Pericardium fibroblast (primary cell): Measurements from ENCODE around the gene CBARP. TPM values are rescaled to one million over a fixed set of nuclear protein-coding genes. Genes with fewer than 3 reads are reported as not detected.

Source experiments
- total RNA-seq: library from RNA; depleted of rRNA; stranded (reverse); fragments of >200 nt; gene quantifications from 2 replicates; pipeline ENCODE4 v1.2.3, GENCODE V29; 2015

Gene CBARP
- total RNA-seq, result 3.3 and 5.3 TPM in 2 replicates

GRCh38 chr19:1237754-1238368 lies at the start of gene CBARP:
TSS of gene CBARP (minus strand) at chr19:1238005. CDS start at chr19:1236100, 1,905 bp downstream.

GRCh38 chr19:1285737-1286360 lies 48.0 kb upstream of the CBARP start, which contains the start of gene EFNA2:
TSS of gene EFNA2 (plus strand) at chr19:1285873. CDS start at chr19:1286169, 296 bp downstream.

GRCh38 chr19:1275260-1275975 lies 37.6 kb upstream of the CBARP start, which contains the start of gene FAM174C:
TSS of gene FAM174C (plus strand) at chr19:1275530. CDS start at chr19:1275550, 20 bp downstream.

GRCh38 chr19:1269065-1269477 lies 31.3 kb upstream of the CBARP start, which contains the start of gene CIRBP:
TSS of gene CIRBP (plus strand) at chr19:1269332. CDS start at chr19:1270934, 1,602 bp downstream.

GRCh38 chr19:1248139-1248785 lies 10.5 kb upstream of the CBARP start, which contains the start of gene MIDN:
TSS of gene MIDN (plus strand) at chr19:1248583. CDS start at chr19:1250297, 1,714 bp downstream.

GRCh38 chr19:1241417-1242095 lies 3.8 kb upstream of the CBARP start, which contains the start of gene ATP5F1D:
TSS of gene ATP5F1D (plus strand) at chr19:1241751. CDS start at chr19:1241851, 100 bp downstream.

GRCh38 chr19:1205114-1206099 lies 32.4 kb downstream of the CBARP start, which contains the start of gene STK11:
TSS of gene STK11 (plus strand) at chr19:1205778. CDS start at chr19:1206914, 1,136 bp downstream.

Other genes starting within 250 kb of the CBARP start
- 0.70 and 1.4 TPM in 2 replicates for gene GRIN3B, start 237.6 kb downstream of the CBARP start, total RNA-seq
- 158 and 167 TPM in 2 replicates for gene TMEM259, start 216.9 kb downstream of the CBARP start, total RNA-seq
- gene RNU6-2, start 216.5 kb downstream of the CBARP start, total RNA-seq, result not detected in 2 replicates
- 279 and 398 TPM in 2 replicates for gene CNN2, start 211.4 kb downstream of the CBARP start, total RNA-seq
- 3.1 and 3.3 TPM in 2 replicates for gene ABCA7, start 197.9 kb downstream of the CBARP start, total RNA-seq
- gene ARHGAP45, start 170.8 kb downstream of the CBARP start, total RNA-seq, result 0.26 and 0.47 TPM in 2 replicates
- gene POLR2E, start 142.6 kb downstream of the CBARP start, total RNA-seq, result 132 and 219 TPM in 2 replicates
- 700 and 909 TPM in 2 replicates for gene GPX4, start 134.0 kb downstream of the CBARP start, total RNA-seq
- gene SBNO2, start 63.7 kb downstream of the CBARP start, total RNA-seq, result 35.7 and 47.0 TPM in 2 replicates
- gene STK11, start 32.2 kb downstream of the CBARP start, total RNA-seq, result 51.6 and 71.1 TPM in 2 replicates
- 86.9 and 99.1 TPM in 2 replicates for gene ATP5F1D, start 3.7 kb upstream of the CBARP start, total RNA-seq
- gene MIDN, start 10.6 kb upstream of the CBARP start, total RNA-seq, result 30.0 and 35.2 TPM in 2 replicates
- gene CIRBP, start 31.3 kb upstream of the CBARP start, total RNA-seq, result 265 and 266 TPM in 2 replicates
- 68.3 and 69.5 TPM in 2 replicates for gene FAM174C, start 37.5 kb upstream of the CBARP start, total RNA-seq
- not detected in 2 replicates for gene EFNA2, start 47.9 kb upstream of the CBARP start, total RNA-seq
- gene NDUFS7, start 145.9 kb upstream of the CBARP start, total RNA-seq, result 74.5 and 93.4 TPM in 2 replicates
- 52.0 and 87.9 TPM in 2 replicates for gene GAMT, start 163.5 kb upstream of the CBARP start, total RNA-seq
- gene DAZAP1, start 169.6 kb upstream of the CBARP start, total RNA-seq, result 34.8 and 39.7 TPM in 2 replicates
- 2,046 and 3,043 TPM in 2 replicates for gene RPS15, start 200.4 kb upstream of the CBARP start, total RNA-seq
- gene APC2, start 212.1 kb upstream of the CBARP start, total RNA-seq, result 0.12 and 0.26 TPM in 2 replicates
- 33.8 and 60.8 TPM in 2 replicates for gene C19orf25, start 241.2 kb upstream of the CBARP start, total RNA-seq